ENCODE data around the gene STK32B.

The STK32B gene

GRCh38 chr4:5143306-5143861 is 92.1 kb downstream of the STK32B start:
- TF ChIP-seq, protein P1, sequence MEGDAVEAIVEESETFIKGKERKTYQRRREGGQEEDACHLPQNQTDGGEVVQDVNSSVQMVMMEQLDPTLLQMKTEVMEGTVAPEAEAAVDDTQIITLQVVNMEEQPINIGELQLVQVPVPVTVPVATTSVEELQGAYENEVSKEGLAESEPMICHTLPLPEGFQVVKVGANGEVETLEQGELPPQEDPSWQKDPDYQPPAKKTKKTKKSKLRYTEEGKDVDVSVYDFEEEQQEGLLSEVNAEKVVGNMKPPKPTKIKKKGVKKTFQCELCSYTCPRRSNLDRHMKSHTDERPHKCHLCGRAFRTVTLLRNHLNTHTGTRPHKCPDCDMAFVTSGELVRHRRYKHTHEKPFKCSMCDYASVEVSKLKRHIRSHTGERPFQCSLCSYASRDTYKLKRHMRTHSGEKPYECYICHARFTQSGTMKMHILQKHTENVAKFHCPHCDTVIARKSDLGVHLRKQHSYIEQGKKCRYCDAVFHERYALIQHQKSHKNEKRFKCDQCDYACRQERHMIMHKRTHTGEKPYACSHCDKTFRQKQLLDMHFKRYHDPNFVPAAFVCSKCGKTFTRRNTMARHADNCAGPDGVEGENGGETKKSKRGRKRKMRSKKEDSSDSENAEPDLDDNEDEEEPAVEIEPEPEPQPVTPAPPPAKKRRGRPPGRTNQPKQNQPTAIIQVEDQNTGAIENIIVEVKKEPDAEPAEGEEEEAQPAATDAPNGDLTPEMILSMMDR (IDR thresholded peaks at IDR 0.05), result no peak
- H3K4me1 Mint-ChIP-seq, result peaks cover 6% of the 10 kb centered on the region
- no peak overlapping the region for H3K4me3 Mint-ChIP-seq
- no peak overlapping the region for H3K27ac Mint-ChIP-seq
- no peak for DNase-seq
- no peaks in the 10 kb centered on the region for H3K36me3 Mint-ChIP-seq (ENCODE audit: low read depth)
- H3K9me3 Mint-ChIP-seq, result no peaks in the 10 kb centered on the region
- H3K27me3 Mint-ChIP-seq (ENCODE audit: low read depth, poor library complexity), result peaks cover 34% of the 10 kb centered on the region

DNA sequence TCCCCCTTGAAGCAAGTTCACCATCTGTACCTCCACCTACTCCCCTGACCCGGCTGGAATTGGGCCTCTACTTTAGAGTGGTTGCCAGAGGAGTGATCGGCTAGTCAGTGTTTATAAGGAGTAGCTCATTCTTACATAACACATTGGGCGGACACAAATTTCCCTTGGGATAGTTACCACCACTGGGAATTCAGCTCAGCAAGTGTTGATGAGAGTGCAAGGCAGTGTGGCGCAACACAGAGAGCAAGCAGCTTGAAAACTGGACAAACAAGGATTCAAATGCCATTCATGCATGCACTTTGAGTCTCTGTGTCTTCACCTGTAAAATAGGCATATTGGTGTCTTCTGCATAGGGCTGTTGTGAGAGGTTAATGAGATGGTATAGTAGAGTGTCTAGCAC is 92.7 kb downstream of the STK32B start:
- Mint-ChIP-seq H3K36me3 (ENCODE audit: low read depth) (no peaks in the 10 kb centered on the region), H3K4me3 (no peak overlapping the region), H3K27ac (no peak overlapping the region), H3K4me1 (peaks cover 6% of the 10 kb centered on the region), H3K9me3 (no peaks in the 10 kb centered on the region), H3K27me3 (ENCODE audit: low read depth, poor library complexity) (peaks cover 34% of the 10 kb centered on the region)
- no peak for DNase-seq
- TF ChIP-seq, protein P1 (IDR thresholded peaks at IDR 0.05), result no peak

DNA sequence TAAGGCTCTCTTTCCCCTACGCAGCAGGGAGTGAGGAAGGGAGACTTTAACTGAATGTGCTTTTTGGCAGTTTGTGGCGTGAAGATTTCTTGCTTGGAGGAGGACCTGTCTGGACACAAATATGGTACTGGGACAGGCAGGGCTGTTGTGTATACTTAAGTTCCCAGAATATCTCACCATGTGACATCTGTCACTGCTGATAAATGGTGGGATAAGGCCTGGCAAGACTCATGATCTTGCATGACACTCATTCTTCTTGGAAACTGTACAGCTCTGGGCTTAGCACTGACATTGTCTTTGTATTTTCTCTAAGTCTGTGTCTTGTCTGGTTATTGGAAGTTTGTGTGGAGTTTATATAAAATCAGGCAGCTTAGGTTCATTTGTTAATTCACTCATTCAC is 93.1 kb downstream of the STK32B start:
- Mint-ChIP-seq H3K4me3 (no peak overlapping the region), H3K27me3 (ENCODE audit: low read depth, poor library complexity) (peaks cover 34% of the 10 kb centered on the region)
- TF ChIP-seq, protein P1 (IDR thresholded peaks at IDR 0.05), result no peak

GRCh38 chr4:5146248-5146647 is 95.0 kb downstream of the STK32B start:
- Mint-ChIP-seq H3K36me3 (ENCODE audit: low read depth) (no peaks in the 10 kb centered on the region), H3K4me3 (no peak overlapping the region), H3K27me3 (ENCODE audit: low read depth, poor library complexity) (peaks cover 37% of the 10 kb centered on the region), H3K9me3 (no peaks in the 10 kb centered on the region), H3K4me1 (no peaks in the 10 kb centered on the region), H3K27ac (no peak overlapping the region)
- TF ChIP-seq, protein P1 (IDR thresholded peaks at IDR 0.05), result no peak
- no peak for DNase-seq

More for the DNA sequence above, 93.1 kb downstream of the STK32B start:
- no peaks in the 10 kb centered on the region for H3K36me3 Mint-ChIP-seq (ENCODE audit: low read depth)
- peaks cover 2% of the 10 kb centered on the region for H3K4me1 Mint-ChIP-seq
- no peaks in the 10 kb centered on the region for H3K9me3 Mint-ChIP-seq
- DNase-seq, result no peak
- H3K27ac Mint-ChIP-seq, result no peak overlapping the region

DNA sequence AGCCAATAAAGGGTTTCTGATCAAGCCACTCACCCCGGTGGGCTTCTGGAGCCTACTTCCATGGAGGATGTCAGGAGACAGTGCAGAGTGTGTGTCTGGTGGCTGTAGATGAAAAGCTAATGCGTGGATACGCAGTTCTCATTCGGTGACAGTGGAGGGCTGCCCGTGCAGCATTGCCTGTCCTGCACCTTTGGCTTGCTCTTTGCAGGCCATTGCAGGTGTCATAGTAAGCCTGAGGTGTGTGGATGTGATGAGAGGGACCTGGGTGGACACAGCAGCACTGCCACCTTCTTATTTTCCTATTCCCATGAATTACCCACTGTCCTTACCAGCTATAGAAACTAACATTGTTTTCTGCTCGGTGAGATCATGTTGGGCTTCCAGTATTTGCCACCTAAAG is 101.2 kb downstream of the STK32B start:
- H3K27me3 Mint-ChIP-seq (ENCODE audit: low read depth, poor library complexity), result peaks cover 31% of the 10 kb centered on the region
- H3K27ac Mint-ChIP-seq, result no peak overlapping the region
- TF ChIP-seq, protein P1 (IDR thresholded peaks at IDR 0.05), result no peak
- H3K4me1 Mint-ChIP-seq, result peaks cover 12% of the 10 kb centered on the region
- no peaks in the 10 kb centered on the region for H3K9me3 Mint-ChIP-seq
- H3K4me3 Mint-ChIP-seq, result no peak overlapping the region
- H3K36me3 Mint-ChIP-seq (ENCODE audit: low read depth), result no peaks in the 10 kb centered on the region
- DNase-seq, result no peak

DNA sequence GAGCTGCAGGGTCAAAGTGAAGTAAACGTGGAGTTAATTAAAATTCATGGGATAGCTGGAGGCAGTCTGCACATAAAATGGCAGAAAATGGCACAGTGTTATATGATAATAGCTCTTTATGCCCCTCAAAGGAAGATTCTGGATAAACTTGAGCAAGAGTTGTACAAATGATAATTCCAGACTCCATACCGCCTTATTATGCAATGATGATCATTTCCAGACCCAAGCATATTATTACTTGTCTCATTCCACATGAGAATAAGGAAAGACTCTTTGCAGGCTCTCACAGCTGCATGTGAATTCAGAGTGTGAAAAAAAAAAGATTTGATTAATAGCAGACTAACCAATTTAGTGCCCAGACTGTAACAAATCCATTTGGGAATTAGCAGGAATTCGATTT is 105.4 kb downstream of the STK32B start:
- no peak overlapping the region for H3K4me3 Mint-ChIP-seq
- no peaks in the 10 kb centered on the region for H3K36me3 Mint-ChIP-seq (ENCODE audit: low read depth)
- no peak for DNase-seq

More for the DNA sequence above, 105.4 kb downstream of the STK32B start:
- H3K4me1 Mint-ChIP-seq, result peaks cover 22% of the 10 kb centered on the region
- H3K27me3 Mint-ChIP-seq (ENCODE audit: low read depth, poor library complexity), result peaks cover 31% of the 10 kb centered on the region
- no peak overlapping the region for H3K27ac Mint-ChIP-seq
- H3K9me3 Mint-ChIP-seq, result no peaks in the 10 kb centered on the region
- TF ChIP-seq, protein P1 (IDR thresholded peaks at IDR 0.05), result no peak

All from nephron progenitor cell (in vitro differentiated cells).